ENCODE results near the gene PDE11A. TPM values are rescaled to one million over a fixed set of nuclear protein-coding genes. Genes with fewer than 3 reads are reported as not detected.

The PDE11A gene
- total RNA-seq, 1 donor from 2014 or later: not detected

GRCh38 chr2:177669201-177669600 lies 403.4 kb downstream of the PDE11A start:
- Mint-ChIP-seq H3K36me3 (ENCODE audit: low read depth) (no peaks in the 10 kb centered on the region), H3K4me1 (ENCODE audit: low read depth) (peaks cover 28% of the 10 kb centered on the region), H3K27me3 (ENCODE audit: insufficient read depth) (peaks cover 2% of the 10 kb centered on the region), H3K27ac (no peak overlapping the region), H3K4me3 (no peak overlapping the region), H3K9me3 (no peaks in the 10 kb centered on the region)
- intact Hi-C loops (cut with micrococcal nuclease): no loop called here
- DNase-seq (ENCODE audit: low spot score): no peak

- H3K27me3 Mint-ChIP-seq (ENCODE audit: insufficient read depth): peaks cover 2% of the 10 kb centered on the region
- intact Hi-C loops (cut with micrococcal nuclease): no loop called here
- H3K9me3 Mint-ChIP-seq: no peaks in the 10 kb centered on the region
- no peak overlapping the region for H3K4me3 Mint-ChIP-seq
- no peak overlapping the region for H3K27ac Mint-ChIP-seq
- no peaks in the 10 kb centered on the region for H3K36me3 Mint-ChIP-seq (ENCODE audit: low read depth)
- H3K4me1 Mint-ChIP-seq (ENCODE audit: low read depth): peaks cover 28% of the 10 kb centered on the region
- no peak for DNase-seq (ENCODE audit: low spot score)
These were observed 404.0 kb downstream of the PDE11A start for GRCh38 chr2:177668617-177669016.

DNA sequence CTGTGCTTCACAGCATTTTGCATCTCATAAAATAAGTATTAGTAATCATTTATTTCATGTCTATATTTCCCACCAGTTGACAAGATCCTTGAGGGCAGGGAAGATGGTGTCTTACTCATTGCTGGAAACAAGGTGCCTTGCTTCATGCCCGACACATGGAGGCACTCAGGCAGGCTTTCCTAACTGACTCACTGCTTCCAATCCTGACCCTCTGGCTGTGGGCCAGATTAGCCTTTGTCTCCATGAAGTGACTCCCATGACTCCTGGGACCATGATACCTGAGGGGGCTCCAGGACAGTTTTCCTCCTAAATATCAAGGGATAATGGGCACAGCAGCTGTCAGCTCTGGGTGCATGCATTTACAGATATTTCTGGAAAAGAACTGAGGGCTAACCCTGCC lies 405.0 kb downstream of the PDE11A start:
- Mint-ChIP-seq H3K27ac (no peak overlapping the region), H3K36me3 (ENCODE audit: low read depth) (no peaks in the 10 kb centered on the region), H3K9me3 (no peaks in the 10 kb centered on the region), H3K4me1 (ENCODE audit: low read depth) (peaks cover 28% of the 10 kb centered on the region), H3K4me3 (no peak overlapping the region), H3K27me3 (ENCODE audit: insufficient read depth) (peaks cover 2% of the 10 kb centered on the region)
- no peak for DNase-seq (ENCODE audit: low spot score)
- intact Hi-C loops (cut with micrococcal nuclease): no loop called here

DNA sequence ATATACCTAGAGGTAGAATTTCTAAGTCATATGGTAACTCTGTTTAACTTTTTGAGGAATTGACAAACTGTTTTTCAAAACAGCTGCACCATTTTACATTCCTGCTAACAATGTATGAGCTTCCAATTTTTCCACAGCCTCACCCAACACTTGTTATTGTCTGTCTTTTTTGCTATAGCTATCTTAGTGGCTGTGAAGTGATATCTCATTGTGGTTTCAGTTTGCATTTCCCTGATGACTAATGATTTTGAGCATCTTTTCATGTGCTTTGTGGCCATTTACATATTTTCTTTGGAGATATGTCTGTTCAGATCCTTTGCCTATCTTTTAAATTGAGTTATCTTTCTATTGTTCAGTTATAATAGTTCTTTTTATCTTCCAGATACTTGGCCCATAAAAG lies 406.2 kb downstream of the PDE11A start:
- Mint-ChIP-seq H3K27ac (no peak overlapping the region), H3K27me3 (ENCODE audit: insufficient read depth) (peaks cover 4% of the 10 kb centered on the region), H3K9me3 (no peaks in the 10 kb centered on the region), H3K4me3 (no peak overlapping the region), H3K36me3 (ENCODE audit: low read depth) (no peaks in the 10 kb centered on the region), H3K4me1 (ENCODE audit: low read depth) (peaks cover 21% of the 10 kb centered on the region)
- intact Hi-C loops (cut with micrococcal nuclease): no loop called here
- DNase-seq (ENCODE audit: low spot score): no peak

DNA sequence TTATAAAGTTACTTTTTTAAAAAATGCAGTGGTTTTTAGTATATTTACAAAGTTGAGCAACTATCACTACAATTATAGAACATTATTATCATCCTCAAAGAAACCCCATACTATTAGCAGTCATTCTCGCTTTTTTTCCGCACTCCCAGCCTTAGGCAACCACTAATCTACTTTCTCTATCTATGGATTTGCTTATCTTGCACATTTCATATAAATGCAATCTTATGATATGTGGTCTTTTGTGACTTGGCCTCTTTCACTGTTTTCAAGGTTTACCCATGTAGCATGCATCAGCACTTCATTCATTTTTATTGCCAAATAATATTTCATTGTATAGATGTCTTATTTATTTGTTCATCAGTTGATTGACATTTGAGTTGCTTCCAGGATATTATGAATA lies 406.6 kb downstream of the PDE11A start:
- Mint-ChIP-seq H3K27me3 (ENCODE audit: insufficient read depth) (peaks cover 4% of the 10 kb centered on the region), H3K27ac (no peak overlapping the region), H3K4me1 (ENCODE audit: low read depth) (peaks cover 16% of the 10 kb centered on the region), H3K9me3 (no peaks in the 10 kb centered on the region), H3K36me3 (ENCODE audit: low read depth) (no peaks in the 10 kb centered on the region), H3K4me3 (no peak overlapping the region)
- intact Hi-C loops (cut with micrococcal nuclease): no loop called here
- no peak for DNase-seq (ENCODE audit: low spot score)

- Mint-ChIP-seq H3K36me3 (ENCODE audit: low read depth) (no peaks in the 10 kb centered on the region), H3K9me3 (no peaks in the 10 kb centered on the region), H3K4me1 (ENCODE audit: low read depth) (peaks cover 10% of the 10 kb centered on the region), H3K4me3 (no peak overlapping the region), H3K27me3 (ENCODE audit: insufficient read depth) (peaks cover 4% of the 10 kb centered on the region), H3K27ac (no peak overlapping the region)
- DNase-seq (ENCODE audit: low spot score): no peak
- intact Hi-C loops (cut with micrococcal nuclease): no loop called here
These were observed 407.2 kb downstream of the PDE11A start for GRCh38 chr2:177665328-177665727.

DNA sequence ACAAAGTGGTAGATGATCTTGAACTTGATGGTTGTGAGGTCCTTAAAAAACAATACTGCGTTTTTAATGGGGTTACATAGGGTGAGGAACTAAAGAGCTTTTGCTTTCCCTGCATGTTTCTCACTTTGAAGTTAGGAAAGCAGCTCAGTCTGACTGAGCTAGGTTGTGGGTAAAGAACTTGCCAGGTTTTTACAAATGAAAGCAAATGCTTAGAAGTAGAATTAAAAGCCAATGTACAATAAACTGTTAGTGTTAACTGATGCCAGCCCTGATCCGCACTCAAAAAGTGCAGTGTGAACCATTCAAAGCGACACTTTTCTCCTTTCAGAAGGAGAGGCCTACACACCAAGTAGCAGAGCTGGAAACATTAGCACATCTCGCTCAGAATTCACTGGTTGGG lies 409.7 kb downstream of the PDE11A start:
- no peaks in the 10 kb centered on the region for H3K36me3 Mint-ChIP-seq (ENCODE audit: low read depth)
- intact Hi-C loops (cut with micrococcal nuclease): no loop called here
- DNase-seq (ENCODE audit: low spot score): no peak
- no peak overlapping the region for H3K27ac Mint-ChIP-seq
- peaks cover 8% of the 10 kb centered on the region for H3K4me1 Mint-ChIP-seq (ENCODE audit: low read depth)
- H3K27me3 Mint-ChIP-seq (ENCODE audit: insufficient read depth): peaks cover 4% of the 10 kb centered on the region
- H3K9me3 Mint-ChIP-seq: no peaks in the 10 kb centered on the region
- no peak overlapping the region for H3K4me3 Mint-ChIP-seq

GRCh38 chr2:177660742-177661141 lies 411.8 kb downstream of the PDE11A start:
- Mint-ChIP-seq H3K36me3 (ENCODE audit: low read depth) (no peaks in the 10 kb centered on the region), H3K4me1 (ENCODE audit: low read depth) (no peaks in the 10 kb centered on the region), H3K4me3 (no peak overlapping the region), H3K27ac (no peak overlapping the region), H3K9me3 (no peaks in the 10 kb centered on the region), H3K27me3 (ENCODE audit: insufficient read depth) (peaks cover 5% of the 10 kb centered on the region)
- DNase-seq (ENCODE audit: low spot score): no peak
- intact Hi-C loops (cut with micrococcal nuclease): no loop called here

DNA sequence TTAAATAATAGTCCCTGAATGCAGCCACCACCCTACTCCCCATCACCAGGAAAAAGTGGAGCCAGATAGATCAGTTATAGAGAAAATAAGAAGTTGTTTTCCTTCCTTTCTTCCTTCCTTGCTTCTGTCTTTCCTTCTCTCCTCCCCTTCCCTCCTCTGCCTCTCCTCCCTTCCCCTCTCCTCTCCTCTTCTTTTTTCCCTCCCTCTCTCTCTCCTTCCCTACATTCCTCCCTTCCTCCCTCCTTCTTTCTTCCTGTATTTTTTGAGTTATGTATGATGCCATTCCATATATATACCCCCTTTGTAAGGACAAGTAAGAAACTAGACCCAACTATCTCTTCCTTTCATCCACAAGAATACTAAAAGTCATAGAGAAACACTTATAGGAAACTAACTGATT lies 414.3 kb downstream of the PDE11A start:
- Mint-ChIP-seq H3K27me3 (ENCODE audit: insufficient read depth) (peaks cover 8% of the 10 kb centered on the region), H3K4me3 (no peak overlapping the region), H3K36me3 (ENCODE audit: low read depth) (no peaks in the 10 kb centered on the region), H3K9me3 (no peaks in the 10 kb centered on the region), H3K27ac (no peak overlapping the region), H3K4me1 (ENCODE audit: low read depth) (no peaks in the 10 kb centered on the region)
- DNase-seq (ENCODE audit: low spot score): no peak
- intact Hi-C loops (cut with micrococcal nuclease): no loop called here

DNA sequence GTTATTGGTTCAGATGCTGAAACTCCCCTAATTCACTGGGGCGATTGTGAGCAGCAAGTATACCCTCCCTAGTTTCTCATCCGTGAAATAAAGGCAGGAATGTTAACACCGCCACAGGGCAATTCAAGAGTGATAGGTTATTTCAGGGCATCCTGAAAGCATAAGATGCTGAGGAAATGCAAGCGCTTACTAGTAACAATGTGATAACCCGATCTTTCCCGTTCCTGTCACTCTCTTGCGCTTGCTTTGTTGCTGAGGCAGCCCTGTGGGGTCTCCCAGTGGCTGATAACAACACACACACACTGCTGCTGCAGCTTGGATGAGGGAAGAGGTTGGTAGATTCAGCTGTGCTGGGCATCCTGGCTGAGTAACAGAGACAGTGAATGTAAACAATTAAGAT lies 420.7 kb downstream of the PDE11A start:
- Mint-ChIP-seq H3K9me3 (no peaks in the 10 kb centered on the region), H3K4me3 (no peak overlapping the region), H3K36me3 (ENCODE audit: low read depth) (no peaks in the 10 kb centered on the region), H3K27ac (no peak overlapping the region), H3K27me3 (ENCODE audit: insufficient read depth) (peaks cover 27% of the 10 kb centered on the region), H3K4me1 (ENCODE audit: low read depth) (no peaks in the 10 kb centered on the region)
- intact Hi-C loops (cut with micrococcal nuclease): no loop called here
- no peak for DNase-seq (ENCODE audit: low spot score)

DNA sequence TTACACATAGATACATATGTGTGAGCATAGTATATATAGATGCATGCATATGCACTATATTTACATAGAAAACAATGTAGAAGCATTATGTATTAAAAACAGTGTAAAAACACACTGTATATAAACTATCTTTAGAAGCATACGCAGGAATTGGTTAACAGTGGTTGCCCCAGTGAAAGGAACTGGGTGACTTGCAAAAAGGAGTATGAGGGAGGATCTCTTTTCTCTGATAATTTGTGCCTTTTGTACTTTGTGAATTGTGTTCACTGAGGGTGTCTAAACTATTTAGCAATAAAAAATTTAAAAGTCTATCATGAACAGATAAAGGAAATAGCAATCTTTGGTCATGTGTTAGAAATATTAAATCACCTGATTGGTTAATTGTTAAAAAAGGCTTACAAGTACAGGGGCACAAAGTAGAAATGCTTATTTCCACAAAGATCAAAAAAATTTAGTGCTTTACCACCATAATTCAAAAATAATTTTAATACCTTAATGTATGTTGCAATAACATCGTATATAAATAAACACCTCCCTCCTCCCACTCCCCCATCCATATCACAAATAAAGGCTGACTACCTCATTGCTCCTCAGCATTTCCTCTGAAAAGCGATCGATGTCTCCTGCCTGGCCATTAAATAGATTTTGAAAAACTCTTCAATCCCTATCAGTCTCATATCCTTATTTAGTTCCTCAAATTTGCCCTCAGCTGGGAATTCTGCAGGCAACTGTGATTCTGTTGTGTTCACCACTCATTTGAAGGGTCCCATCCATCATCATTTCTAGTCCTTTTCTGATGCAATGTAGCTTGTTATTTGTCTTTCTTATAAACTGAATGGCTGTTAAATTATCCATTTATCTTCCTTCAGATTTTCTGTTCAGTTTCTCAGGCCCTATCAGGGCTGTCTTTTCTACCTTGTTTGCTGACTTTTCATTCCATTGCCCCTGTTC lies 422.7 kb downstream of the PDE11A start:
- Mint-ChIP-seq H3K27ac (no peak overlapping the region), H3K4me1 (ENCODE audit: low read depth) (no peaks in the 10 kb centered on the region), H3K27me3 (ENCODE audit: insufficient read depth) (peaks cover 25% of the 10 kb centered on the region), H3K9me3 (no peaks in the 10 kb centered on the region), H3K36me3 (ENCODE audit: low read depth) (no peaks in the 10 kb centered on the region), H3K4me3 (no peak overlapping the region)
- intact Hi-C loops (cut with micrococcal nuclease): no loop called here
- DNase-seq (ENCODE audit: low spot score): no peak

DNA sequence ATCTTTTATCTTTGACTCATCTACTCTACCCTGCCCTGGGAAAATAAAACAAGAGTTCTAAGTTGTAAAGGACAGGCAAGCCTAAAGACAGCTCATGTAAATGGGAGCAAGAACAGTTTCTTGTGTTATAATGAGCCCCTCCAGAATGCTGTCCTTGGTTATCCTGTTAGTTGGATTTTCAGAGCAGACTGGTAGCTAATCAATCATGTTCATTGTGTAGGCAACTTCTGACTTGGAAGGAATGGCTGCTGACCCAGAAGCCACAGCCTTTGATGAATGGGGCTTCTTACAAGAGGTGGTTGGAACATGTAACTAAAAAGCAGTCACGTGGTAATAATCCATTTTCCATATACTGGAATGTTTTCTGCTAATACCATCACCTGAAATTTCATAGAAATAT lies 425.8 kb downstream of the PDE11A start:
- H3K36me3 Mint-ChIP-seq (ENCODE audit: low read depth): no peaks in the 10 kb centered on the region
- H3K9me3 Mint-ChIP-seq: no peaks in the 10 kb centered on the region
- DNase-seq (ENCODE audit: low spot score): no peak
- intact Hi-C loops (cut with micrococcal nuclease): no loop called here
- peaks cover 23% of the 10 kb centered on the region for H3K27me3 Mint-ChIP-seq (ENCODE audit: insufficient read depth)
- H3K27ac Mint-ChIP-seq: no peak overlapping the region
- H3K4me1 Mint-ChIP-seq (ENCODE audit: low read depth): no peaks in the 10 kb centered on the region
- H3K4me3 Mint-ChIP-seq: no peak overlapping the region

GRCh38 chr2:177646241-177646640 lies 426.3 kb downstream of the PDE11A start:
- Mint-ChIP-seq H3K36me3 (ENCODE audit: low read depth) (no peaks in the 10 kb centered on the region), H3K27ac (no peak overlapping the region), H3K27me3 (ENCODE audit: insufficient read depth) (peaks cover 18% of the 10 kb centered on the region), H3K4me1 (ENCODE audit: low read depth) (no peaks in the 10 kb centered on the region), H3K4me3 (no peak overlapping the region), H3K9me3 (no peaks in the 10 kb centered on the region)
- no peak for DNase-seq (ENCODE audit: low spot score)
- intact Hi-C loops (cut with micrococcal nuclease): no loop called here

DNA sequence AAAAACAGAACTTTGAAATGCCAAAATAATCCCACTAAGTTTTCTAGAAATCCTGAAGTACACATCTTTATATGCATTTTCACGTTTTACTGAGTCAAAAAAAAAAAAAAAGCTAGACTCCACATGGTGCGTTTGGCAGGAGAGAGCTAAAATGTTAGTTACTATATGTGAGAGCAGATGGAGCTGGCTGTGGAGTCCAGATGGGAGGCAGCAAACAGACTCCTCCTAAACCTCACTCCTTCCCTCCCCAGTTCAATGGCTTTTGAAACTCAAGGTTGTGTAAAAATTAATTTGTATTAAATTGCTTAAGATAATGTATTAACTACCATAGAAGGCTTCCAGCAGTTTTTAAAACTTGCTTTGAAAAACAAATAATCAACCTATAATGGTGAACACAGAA lies 431.2 kb downstream of the PDE11A start:
- Mint-ChIP-seq H3K27ac (no peak overlapping the region), H3K4me1 (ENCODE audit: low read depth) (no peaks in the 10 kb centered on the region), H3K27me3 (ENCODE audit: insufficient read depth) (peaks cover 11% of the 10 kb centered on the region), H3K4me3 (no peak overlapping the region), H3K36me3 (ENCODE audit: low read depth) (no peaks in the 10 kb centered on the region), H3K9me3 (no peaks in the 10 kb centered on the region)
- intact Hi-C loops (cut with micrococcal nuclease): no loop called here
- no peak for DNase-seq (ENCODE audit: low spot score)
